Colonic mucosa (tissue), 4 donors: ENCODE measurements around the gene KRT12. TPM values are rescaled to one million over a fixed set of nuclear protein-coding genes. Genes with fewer than 3 reads are reported as not detected.
A peak's percentile ranks its signal among the peaks of the same experiment; 100 is the strongest.

Experiments used
- DNase-seq: peaks from one replicate; pipeline ENCODE4 v3.0.0-alpha.2; 2020
- H3K27ac ChIP-seq: fragments of 200-600 bp; one replicate; pipeline ENCODE4 v1.8.0; 2021
- H3K27me3 ChIP-seq: fragments of 200-600 bp; one replicate; pipeline ENCODE4 v1.8.0; 2021
- H3K36me3 ChIP-seq: fragments of 200-600 bp; one replicate; pipeline ENCODE4 v1.8.0; 2021
- H3K4me1 ChIP-seq: fragments of 200-600 bp; one replicate; pipeline ENCODE4 v1.8.0; 2021; ENCODE audit warnings: mild to moderate bottlenecking
- H3K4me3 ChIP-seq: fragments of 200-600 bp; one replicate; pipeline ENCODE4 v1.8.0; 2021
- H3K9ac ChIP-seq, 2 donors: one replicate each; pipeline ENCODE4 v1.7.0; 2013; ENCODE audit warnings: control low read depth in 2 of 2, low read depth in 2 of 2, low read length in 2 of 2
- H3K9me3 ChIP-seq: fragments of 200-600 bp; one replicate; pipeline ENCODE4 v1.8.0; 2021
- CTCF ChIP-seq: fragments of 200-600 bp; IDR thresholded peaks from one replicate; pipeline ENCODE4 v1.8.0; 2022; ENCODE audit warnings: antibody characterized with exemption, mild to moderate bottlenecking
- intact Hi-C: fragments of 100-400 bp; cut with DNase I; formaldehyde crosslinking; loops from one replicate; pipeline ENCODE4 v1.14.1; 2022
- total RNA-seq, 2 donors: library from RNA; stranded (reverse); fragmentation: NEBNext Ultra II Directional in 1 of 2; extraction: Animal tissue kit (Norgen Biotek cat#: 25700) in 1 of 2; gene quantifications; one replicate each; pipeline ENCODE4 v1.2.1, GENCODE V29; 2021
- donor health status: healthy.
- donor health status: DM: no; HTN: no; CAD: no.
- donor health status: DM: no; HTN: no; CAD: no.

KRT12 gene
- total RNA-seq, 2 donors from 2014 or later = 2.2 to 4.4 TPM

DNA sequence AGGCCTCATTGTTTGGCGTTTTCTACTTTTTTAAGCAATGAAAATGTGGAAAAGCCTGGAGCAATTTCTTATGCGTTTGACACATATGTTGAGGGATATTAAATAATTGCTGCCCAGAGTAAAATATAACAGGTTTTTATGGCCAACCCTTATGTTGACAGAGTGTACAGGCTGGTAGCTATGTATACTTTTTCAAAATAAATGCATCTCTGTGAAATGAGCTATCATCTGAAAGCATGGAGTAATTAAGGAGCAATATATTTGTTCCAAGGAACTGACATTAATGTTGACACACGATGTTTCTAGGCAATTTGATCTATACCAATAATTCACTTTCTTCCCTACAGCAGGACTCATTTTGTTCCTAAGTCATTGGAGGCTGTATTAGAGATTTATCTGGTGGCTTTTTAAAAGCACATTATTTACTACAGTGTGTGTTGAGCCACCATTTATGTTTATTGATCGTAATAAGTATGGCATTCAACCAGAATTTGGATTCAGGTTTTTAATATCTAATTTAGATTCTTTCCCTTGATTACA lies 30.0 kb upstream of the KRT12 start:
- Histone ChIP-seq H3K27ac (no peak overlapping the region), H3K9me3 (no peaks in the 10 kb centered on the region), H3K36me3 (no peaks in the 10 kb centered on the region), H3K4me1 (no peaks in the 10 kb centered on the region), H3K9ac (no peak overlapping the region), H3K27me3 (no peaks in the 10 kb centered on the region), H3K4me3 (no peak overlapping the region)
- TF ChIP-seq CTCF = no peak
- DNase-seq = no peak
- intact Hi-C loops = no loop called here

- no peak for TF ChIP-seq CTCF
- no peak overlapping the region for H3K9ac ChIP-seq
- H3K4me1 ChIP-seq = no peaks in the 10 kb centered on the region
- no peak overlapping the region for H3K27ac ChIP-seq
- no peak for DNase-seq
- no peak overlapping the region for H3K4me3 ChIP-seq
- no peaks in the 10 kb centered on the region for H3K27me3 ChIP-seq
- intact Hi-C loops = no loop called here
- no peaks in the 10 kb centered on the region for H3K9me3 ChIP-seq
- H3K36me3 ChIP-seq = no peaks in the 10 kb centered on the region
Measured at GRCh38 chr17:40895106-40895730, 28.2 kb upstream of the KRT12 start.

DNA sequence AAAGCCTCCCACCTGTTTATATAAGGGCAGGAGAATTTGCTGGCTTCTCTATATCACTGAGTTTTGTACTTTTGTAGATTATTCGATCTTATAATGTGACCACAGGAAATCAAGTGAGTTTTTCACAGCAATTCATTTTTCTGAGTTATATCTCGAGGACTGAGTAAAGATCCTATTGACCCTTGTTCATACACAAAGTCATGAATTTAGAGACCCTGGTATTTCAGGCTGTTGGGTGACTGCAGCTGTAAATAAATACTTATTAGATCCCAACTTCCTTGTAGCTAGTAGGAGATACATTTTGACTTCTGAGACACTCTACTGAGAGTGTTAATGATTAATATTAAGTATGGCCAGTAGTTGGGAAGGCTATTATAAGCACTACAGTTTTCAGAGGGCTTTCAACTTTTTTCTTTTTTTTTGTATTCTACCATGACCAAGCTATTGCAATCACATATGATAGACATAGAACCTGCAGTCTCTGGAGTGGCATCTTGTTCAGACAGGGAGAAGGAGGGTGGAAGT lies 21.2 kb upstream of the KRT12 start:
- intact Hi-C loops = no loop called here
- H3K4me3 ChIP-seq = no peak overlapping the region
- H3K9ac ChIP-seq = no peak overlapping the region
- no peaks in the 10 kb centered on the region for H3K36me3 ChIP-seq
- no peak overlapping the region for H3K27ac ChIP-seq
- no peaks in the 10 kb centered on the region for H3K4me1 ChIP-seq
- no peaks in the 10 kb centered on the region for H3K27me3 ChIP-seq
- TF ChIP-seq CTCF = no peak
- DNase-seq = no peak
- H3K9me3 ChIP-seq = no peaks in the 10 kb centered on the region

- H3K9ac ChIP-seq = no peak overlapping the region
- H3K27ac ChIP-seq = no peak overlapping the region
- no peaks in the 10 kb centered on the region for H3K4me1 ChIP-seq
- H3K36me3 ChIP-seq = no peaks in the 10 kb centered on the region
- no peak overlapping the region for H3K4me3 ChIP-seq
- no peaks in the 10 kb centered on the region for H3K27me3 ChIP-seq
- H3K9me3 ChIP-seq = no peaks in the 10 kb centered on the region
- intact Hi-C loops = no loop called here
- TF ChIP-seq CTCF = no peak
- DNase-seq = no peak
Measured at GRCh38 chr17:40886090-40886489, 19.1 kb upstream of the KRT12 start.

- H3K9me3 ChIP-seq = no peaks in the 10 kb centered on the region
- peak within 1 kb of the TSS; percentile 34 for H3K4me3 ChIP-seq
- H3K9ac ChIP-seq = peak within 1 kb of the TSS; percentile 60 to 74
- peak within 1 kb of the TSS; percentile 70 for H3K27ac ChIP-seq
- intact Hi-C loops = no loop called here
- peak; percentile 31 for TF ChIP-seq CTCF
- no peaks in the 10 kb centered on the region for H3K27me3 ChIP-seq
- H3K4me1 ChIP-seq = no peaks in the 10 kb centered on the region
- DNase-seq = peak; percentile 64
- peaks cover 2% of the 10 kb centered on the region for H3K36me3 ChIP-seq
Measured at GRCh38 chr17:40884708-40885512, 17.9 kb upstream of the KRT12 start, which contains the start of gene KRT20. Gene KRT20, minus strand, starts transcription at chr17:40885242. Its CDS starts 57 bp downstream, at chr17:40885185.
